Mucosa of rectum (tissue), 2 donors: ENCODE results near the gene SH3RF3.

Source experiments
- H3K27ac ChIP-seq, 2 donors: one replicate each; pipeline ENCODE4 v1.7.0; 2013; ENCODE audit warnings: inconsistent platforms in 2 of 2, low read depth in 2 of 2, low read length in 2 of 2
- H3K27me3 ChIP-seq, 2 donors: one replicate each; pipeline ENCODE4 v1.7.0; 2013; ENCODE audit warnings: low read length in 2 of 2; ENCODE audit not compliant: control insufficient read depth in 2 of 2, insufficient read depth in 2 of 2
- H3K36me3 ChIP-seq, 2 donors: one replicate each; pipeline ENCODE4 v1.7.0; 2013; ENCODE audit warnings: low read length in 2 of 2; ENCODE audit not compliant: control insufficient read depth in 2 of 2, insufficient read depth in 2 of 2
- H3K4me1 ChIP-seq, 2 donors: one replicate each; pipeline ENCODE4 v1.7.0; 2013; ENCODE audit warnings: low read length in 2 of 2, mild to moderate bottlenecking in 1 of 2; ENCODE audit not compliant: control insufficient read depth in 2 of 2, insufficient read depth in 2 of 2
- H3K4me3 ChIP-seq, 2 donors: one replicate each; pipeline ENCODE4 v1.7.0; 2013; ENCODE audit warnings: low read length in 2 of 2
- H3K9ac ChIP-seq, 2 donors: one replicate each; pipeline ENCODE4 v1.7.0; 2013; ENCODE audit warnings: low read length in 2 of 2, low read depth in 1 of 2, mild to moderate bottlenecking in 1 of 2
- H3K9me3 ChIP-seq, 2 donors: one replicate each; pipeline ENCODE4 v1.7.0; 2013; ENCODE audit warnings: low read length in 2 of 2; ENCODE audit not compliant: control insufficient read depth in 2 of 2
- donor health status: healthy.
- donor health status: Normal muscosa, but diverticular disease.

SH3RF3 gene

DNA sequence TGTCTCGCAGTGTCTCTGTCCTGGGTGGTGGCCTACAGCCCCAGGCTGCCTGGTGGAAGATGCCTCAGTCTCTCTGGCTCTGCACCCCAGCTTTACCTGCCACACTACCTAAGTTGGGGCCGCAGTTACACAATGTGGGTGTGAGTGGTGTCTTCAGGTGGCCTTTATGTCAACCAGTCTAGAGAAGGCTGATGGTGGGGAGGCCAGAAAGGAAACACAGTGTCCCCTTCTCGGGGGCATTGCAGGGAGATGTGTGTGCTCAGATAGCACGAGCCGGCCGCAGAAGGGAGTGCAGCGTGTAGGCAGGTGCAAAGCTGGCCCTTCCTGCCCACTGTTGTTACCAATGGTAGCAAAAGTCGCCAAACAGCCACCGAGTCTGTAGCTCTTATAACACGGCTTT lies 216.1 kb downstream of the SH3RF3 start:
- H3K9me3 ChIP-seq, result no peaks in the 10 kb centered on the region
- no peak overlapping the region for H3K4me3 ChIP-seq
- no peaks in the 10 kb centered on the region for H3K27me3 ChIP-seq
- H3K4me1 ChIP-seq, result peaks cover 0 to 3% of the 10 kb centered on the region in 2 donors
- no peak overlapping the region for H3K27ac ChIP-seq
- H3K36me3 ChIP-seq, result no peaks in the 10 kb centered on the region
- no peak overlapping the region for H3K9ac ChIP-seq

GRCh38 chr2:109345653-109346480 lies 216.9 kb downstream of the SH3RF3 start:
- Histone ChIP-seq H3K4me1 (peaks cover 0 to 10% of the 10 kb centered on the region in 2 donors), H3K9ac (no peak overlapping the region), H3K27ac (no peak overlapping the region), H3K4me3 (no peak overlapping the region), H3K27me3 (no peaks in the 10 kb centered on the region), H3K36me3 (no peaks in the 10 kb centered on the region), H3K9me3 (no peaks in the 10 kb centered on the region)

- H3K9me3 ChIP-seq, result no peaks in the 10 kb centered on the region
- no peak overlapping the region for H3K4me3 ChIP-seq
- H3K27me3 ChIP-seq, result no peaks in the 10 kb centered on the region
- no peak overlapping the region for H3K9ac ChIP-seq
- no peak overlapping the region for H3K27ac ChIP-seq
- H3K4me1 ChIP-seq, result peaks cover 0 to 10% of the 10 kb centered on the region in 2 donors
- H3K36me3 ChIP-seq, result no peaks in the 10 kb centered on the region
These were observed 217.7 kb downstream of the SH3RF3 start for GRCh38 chr2:109346601-109347228.

- Histone ChIP-seq H3K36me3 (no peaks in the 10 kb centered on the region), H3K4me1 (peaks cover 0 to 10% of the 10 kb centered on the region in 2 donors), H3K9me3 (no peaks in the 10 kb centered on the region), H3K9ac (no peak overlapping the region), H3K27ac (no peak overlapping the region), H3K4me3 (no peak overlapping the region), H3K27me3 (no peaks in the 10 kb centered on the region)
These were observed 218.6 kb downstream of the SH3RF3 start for GRCh38 chr2:109347626-109348025.

DNA sequence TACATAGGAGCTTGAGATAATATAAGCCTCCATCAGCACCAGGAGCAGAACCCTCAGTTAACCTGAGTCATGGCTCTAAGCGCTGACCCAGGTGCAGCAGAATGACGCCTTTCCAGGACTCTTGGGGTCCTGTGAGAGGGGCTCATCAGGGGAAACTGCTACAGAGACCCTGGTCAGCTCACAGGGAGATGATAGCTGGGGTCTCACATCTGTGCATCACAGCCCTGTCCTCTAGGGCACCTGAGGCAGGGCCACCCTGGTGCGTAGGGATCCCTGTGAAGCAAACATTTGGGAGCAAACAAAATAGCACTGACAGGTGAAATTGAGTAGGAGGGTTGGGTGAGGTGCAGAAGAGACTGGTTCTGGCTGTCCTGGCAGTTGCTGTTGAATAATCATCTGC lies 219.2 kb downstream of the SH3RF3 start:
- H3K36me3 ChIP-seq, result no peaks in the 10 kb centered on the region
- no peaks in the 10 kb centered on the region for H3K27me3 ChIP-seq
- no peak overlapping the region for H3K4me3 ChIP-seq
- H3K9ac ChIP-seq, result no peak overlapping the region
- H3K27ac ChIP-seq, result no peak overlapping the region
- H3K9me3 ChIP-seq, result no peaks in the 10 kb centered on the region
- peaks cover 0 to 10% of the 10 kb centered on the region in 2 donors for H3K4me1 ChIP-seq

DNA sequence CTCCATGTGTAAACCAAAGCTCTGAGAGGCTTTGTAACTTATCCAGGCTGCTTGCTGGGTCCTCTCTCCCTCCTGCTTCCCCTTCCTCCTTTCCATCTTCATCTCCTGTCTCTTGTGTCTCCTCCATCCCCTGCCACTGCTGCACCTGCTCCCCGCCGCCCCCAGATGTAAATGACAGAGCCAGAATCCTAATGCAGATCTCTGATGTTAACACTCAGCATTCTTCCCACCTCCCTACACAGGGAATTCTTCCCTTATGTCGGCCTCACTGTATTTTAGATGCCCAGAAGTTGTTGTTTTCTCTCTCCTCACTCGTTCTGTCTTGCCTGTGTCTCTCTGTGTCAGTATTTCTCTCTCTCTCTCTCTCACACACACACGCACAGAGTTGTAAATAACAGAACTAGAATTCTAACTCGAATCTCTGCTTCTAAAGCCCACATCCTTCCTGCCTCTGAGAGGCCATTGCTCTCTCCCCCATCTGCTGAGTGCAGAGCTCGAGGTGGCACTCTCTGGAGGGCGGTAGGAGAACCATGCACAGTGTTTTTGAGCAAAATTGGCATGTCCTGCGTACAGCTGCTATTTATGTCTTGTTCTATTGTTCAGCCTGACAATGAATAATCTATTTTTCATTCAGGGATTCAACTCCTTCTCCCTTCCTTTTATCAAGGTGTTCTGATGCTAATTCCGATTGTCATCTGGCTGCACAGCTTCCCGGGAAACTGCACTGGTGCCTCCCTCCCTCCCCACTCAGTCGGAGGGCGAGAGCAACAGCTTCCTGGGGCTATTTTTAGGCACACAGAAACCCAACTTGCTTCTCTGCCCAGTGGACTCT lies 219.9 kb downstream of the SH3RF3 start:
- H3K9me3 ChIP-seq, result no peaks in the 10 kb centered on the region
- no peak overlapping the region for H3K4me3 ChIP-seq
- H3K27me3 ChIP-seq, result no peaks in the 10 kb centered on the region
- H3K4me1 ChIP-seq, result peaks cover 0 to 10% of the 10 kb centered on the region in 2 donors
- no peaks in the 10 kb centered on the region for H3K36me3 ChIP-seq
- no peak overlapping the region for H3K9ac ChIP-seq
- H3K27ac ChIP-seq, result no peak overlapping the region

DNA sequence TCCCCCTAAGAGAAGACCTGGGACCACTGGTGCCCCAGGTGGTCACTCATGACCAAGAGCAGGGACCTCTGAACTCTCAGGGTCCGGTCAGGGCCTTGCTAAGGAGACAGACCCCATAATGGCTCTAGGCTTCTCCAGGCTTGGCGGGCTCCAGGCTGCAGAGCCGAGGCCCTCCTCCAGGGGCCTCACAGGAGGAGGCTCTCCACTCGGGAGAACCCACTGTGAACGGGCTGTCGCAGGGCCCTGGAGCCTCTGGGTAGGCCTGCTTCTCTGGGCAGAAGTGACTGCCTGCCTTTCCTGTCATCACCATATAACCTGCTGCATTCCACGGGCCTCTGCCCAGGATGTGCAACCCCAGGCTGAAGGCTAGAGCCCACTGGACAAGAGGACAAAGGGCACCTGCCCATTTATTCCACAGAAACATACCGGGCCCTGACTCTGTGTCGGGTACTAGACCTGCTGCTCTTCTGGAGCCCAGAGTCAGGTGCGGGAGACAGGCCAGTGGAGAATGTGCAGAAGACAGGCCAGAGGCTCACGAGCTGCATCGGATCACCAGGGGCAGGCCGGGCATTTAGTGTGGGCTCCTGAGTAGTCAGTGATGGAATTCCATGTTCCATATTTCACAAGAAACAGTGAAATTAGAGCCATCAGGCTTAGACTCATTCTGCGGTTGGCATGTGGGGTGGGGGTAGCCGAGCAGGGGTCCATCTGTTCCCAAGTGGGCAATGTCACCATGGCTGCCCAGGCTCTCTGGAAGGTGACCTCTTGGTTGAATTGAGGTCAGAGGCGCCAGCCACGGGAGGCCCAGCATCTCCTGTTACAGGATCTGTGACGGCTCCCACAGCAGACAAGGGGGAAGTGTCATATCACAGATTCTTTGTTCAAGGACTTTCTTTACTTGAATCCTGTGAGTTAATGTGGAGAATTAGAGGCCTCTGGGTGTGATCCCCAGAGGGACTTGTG lies 220.8 kb downstream of the SH3RF3 start:
- no peak overlapping the region for H3K27ac ChIP-seq
- no peaks in the 10 kb centered on the region for H3K36me3 ChIP-seq
- no peaks in the 10 kb centered on the region for H3K27me3 ChIP-seq
- no peaks in the 10 kb centered on the region for H3K9me3 ChIP-seq
- H3K4me1 ChIP-seq, result peaks cover 0 to 10% of the 10 kb centered on the region in 2 donors
- no peak overlapping the region for H3K9ac ChIP-seq
- no peak overlapping the region for H3K4me3 ChIP-seq

DNA sequence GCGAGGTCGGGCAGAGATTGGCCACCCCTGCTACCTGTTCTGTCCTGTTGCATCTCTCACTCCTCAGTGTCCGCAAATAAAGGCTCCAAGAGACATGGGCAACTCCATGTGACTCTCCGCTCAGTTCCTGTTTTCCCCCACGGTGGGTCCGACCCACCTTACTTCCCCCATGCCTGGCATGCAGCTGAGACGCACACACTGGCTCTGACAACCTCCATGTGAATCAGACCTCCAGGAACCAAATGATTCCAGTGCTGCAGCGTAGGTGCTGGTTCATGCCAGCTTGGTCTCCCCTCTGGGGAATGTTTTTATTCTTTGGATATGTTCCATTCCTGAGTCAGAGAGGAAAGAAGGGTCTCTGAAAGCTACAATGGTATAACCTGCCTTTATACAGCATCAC lies 221.5 kb downstream of the SH3RF3 start:
- Histone ChIP-seq H3K4me1 (peaks cover 0 to 10% of the 10 kb centered on the region in 2 donors), H3K27ac (no peak overlapping the region), H3K9ac (no peak overlapping the region), H3K27me3 (no peaks in the 10 kb centered on the region), H3K9me3 (no peaks in the 10 kb centered on the region), H3K4me3 (no peak overlapping the region), H3K36me3 (no peaks in the 10 kb centered on the region)

DNA sequence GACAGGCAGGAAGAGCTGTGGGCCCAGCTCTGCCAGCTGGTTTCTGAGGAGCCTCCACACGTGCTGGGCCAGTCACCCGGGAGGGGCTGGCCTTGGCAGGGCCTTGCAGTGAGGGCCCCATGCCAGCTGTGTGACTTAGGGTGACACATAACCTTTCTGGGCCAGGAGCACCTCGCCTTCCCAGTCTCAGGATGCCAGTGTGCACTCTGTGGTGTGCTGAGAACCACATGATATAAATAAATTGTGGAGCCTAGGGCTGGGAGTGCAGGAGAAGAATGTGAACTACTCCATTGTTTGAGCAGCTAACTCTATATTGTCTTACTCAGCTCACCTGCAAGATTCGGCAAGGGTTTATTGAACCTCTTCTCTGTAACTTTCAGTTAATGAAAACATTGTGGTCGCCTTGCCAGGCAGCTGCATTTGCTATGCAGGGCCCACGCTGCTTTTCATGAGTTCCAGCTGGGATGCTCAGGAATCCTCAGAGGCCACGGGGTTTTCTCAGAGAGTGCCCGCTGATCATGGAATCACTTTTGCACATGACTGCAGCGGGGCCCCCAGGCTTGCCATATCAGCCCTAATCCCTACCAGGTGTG lies 222.3 kb downstream of the SH3RF3 start:
- H3K27ac ChIP-seq, result no peak overlapping the region
- peaks cover 0 to 10% of the 10 kb centered on the region in 2 donors for H3K4me1 ChIP-seq
- H3K9me3 ChIP-seq, result no peaks in the 10 kb centered on the region
- H3K36me3 ChIP-seq, result no peaks in the 10 kb centered on the region
- H3K9ac ChIP-seq, result no peak overlapping the region
- no peak overlapping the region for H3K4me3 ChIP-seq
- H3K27me3 ChIP-seq, result no peaks in the 10 kb centered on the region
